Caco-2 (cell line): Measurements from ENCODE around the gene GOLGA5. TPM values are rescaled to one million over a fixed set of nuclear protein-coding genes. Genes with fewer than 3 reads are reported as not detected.

Source experiments
- BruUV-seq: library from RNA; stranded (reverse); fragments of 400-500 nt; replicated peaks from 2 replicates; lab custom pipeline; 2021; lab: Mats Ljungman, UMichigan
- CTCF ChIA-PET: fragments of 300-600 bp; sonication (Branson Sonifier 250); formaldehyde crosslinking; loops from one replicate; lab custom pipeline; 2022; ENCODE audit warnings: antibody characterized with exemption; lab: Charles Lee
- POLR2A ChIA-PET: fragments of 300-600 bp; sonication (Branson Sonifier 250); formaldehyde crosslinking; loops from one replicate; lab custom pipeline; 2022; ENCODE audit warnings: antibody characterized with exemption; lab: Charles Lee
- DNase-seq, 2 experiments: peaks; one replicate each; pipeline versions ENCODE4 v3.0.0 to v3.0.0-alpha.2; 2020 to 2022
- H3K27me3 ChIP-seq: replicated peaks from 2 replicates; pipeline ENCODE4 v1.6.0; 2011; ENCODE audit warnings: low read length; ENCODE audit not compliant: control insufficient read depth, insufficient read depth
- H3K36me3 ChIP-seq: 2 replicates; pipeline ENCODE4 v1.5.1; 2011; ENCODE audit warnings: low read length; ENCODE audit not compliant: control insufficient read depth, insufficient read depth
- H3K4me1 ChIP-seq: fragments of 250-450 bp; sonication (Bioruptor Pico); 2 replicates; pipeline ENCODE4 v1.5.1; 2020; ENCODE audit warnings: mild to moderate bottlenecking
- H3K4me3 ChIP-seq: 2 replicates; pipeline ENCODE4 v1.5.1; 2011; ENCODE audit warnings: low read depth, mild to moderate bottlenecking, control low read depth, low read length
- H3K9me3 ChIP-seq: fragments of 250-450 bp; sonication (Bioruptor Pico); 2 replicates; pipeline ENCODE4 v1.5.1; 2020; ENCODE audit warnings: mild to moderate bottlenecking, moderate library complexity
- H3K27ac Mint-ChIP-seq: one replicate; pipeline ENCODE4 v1.8.0; 2022; ENCODE audit warnings: mixed read lengths; ENCODE audit not compliant: unreplicated experiment
- H3K27me3 Mint-ChIP-seq: one replicate; pipeline ENCODE4 v1.8.0; 2022; ENCODE audit warnings: mixed read lengths; ENCODE audit not compliant: insufficient read depth, unreplicated experiment
- H3K36me3 Mint-ChIP-seq: one replicate; pipeline ENCODE4 v1.8.0; 2022; ENCODE audit warnings: mild to moderate bottlenecking, mixed read lengths; ENCODE audit not compliant: insufficient read depth, unreplicated experiment
- H3K4me1 Mint-ChIP-seq: one replicate; pipeline ENCODE4 v1.8.0; 2022; ENCODE audit warnings: low read depth, mixed read lengths; ENCODE audit not compliant: unreplicated experiment
- H3K4me3 Mint-ChIP-seq: one replicate; pipeline ENCODE4 v1.8.0; 2022; ENCODE audit warnings: mild to moderate bottlenecking, moderate library complexity, mixed read lengths; ENCODE audit not compliant: unreplicated experiment
- H3K9me3 Mint-ChIP-seq: one replicate; pipeline ENCODE4 v1.8.0; 2022; ENCODE audit warnings: mixed read lengths; ENCODE audit not compliant: unreplicated experiment
- CTCF ChIP-seq, 2 experiments: fragments of 200-600 bp in 1 of 2; IDR thresholded peaks; 1 replicate in 1 of 2; 2 replicates in 1 of 2; pipeline versions ENCODE4 v1.5.1 to v1.8.0; 2011 to 2022; ENCODE audit warnings: antibody characterized with exemption in 1 of 2, control low read depth in 1 of 2, inconsistent platforms in 1 of 2, low read depth in 1 of 2, low read length in 1 of 2, mild to moderate bottlenecking in 1 of 2, moderate library complexity in 1 of 2; ENCODE audit not compliant: insufficient read depth in 1 of 2, severe bottlenecking in 1 of 2, unreplicated experiment in 1 of 2
- intact Hi-C: fragments of 100-400 bp; cut with micrococcal nuclease; formaldehyde crosslinking; loops from one replicate; pipeline ENCODE4 v1.10.0; 2022; ENCODE audit not compliant: unreplicated experiment
- total RNA-seq: library from RNA; stranded (reverse); gene quantifications from 2 replicates; pipeline ENCODE4 v1.2.3, GENCODE V29; 2022

GOLGA5 gene
- total RNA-seq, 1 experiment from 2014 or later = 33.1 TPM

GRCh38 chr14:92844204-92844603 lies 50.1 kb downstream of the GOLGA5 start:
- intact Hi-C loops = no loop called here
- BruUV-seq = no TSS peak

GRCh38 chr14:92846162-92846897 lies 52.2 kb downstream of the GOLGA5 start:
- TF ChIP-seq CTCF (IDR thresholded peaks at IDR 0.05; ENCODE audit: insufficient read depth in 1 of 2, low read depth in 1 of 2, low read length in 1 of 2, severe bottlenecking in 1 of 2, unreplicated experiment in 1 of 2) = no peak
- H3K27me3 Mint-ChIP-seq = no peaks in the 10 kb centered on the region
- H3K36me3 ChIP-seq = no peaks in the 10 kb centered on the region

More at GRCh38 chr14:92844204-92844603, 50.1 kb downstream of the GOLGA5 start:
- H3K4me3 ChIP-seq = no peak overlapping the region
- H3K4me3 Mint-ChIP-seq = no peak overlapping the region
- no peak overlapping the region for H3K27ac Mint-ChIP-seq
- H3K36me3 Mint-ChIP-seq = peaks cover 20% of the 10 kb centered on the region
- CTCF ChIA-PET = no interaction called here
- H3K27me3 Mint-ChIP-seq = no peaks in the 10 kb centered on the region
- no peaks in the 10 kb centered on the region for H3K4me1 ChIP-seq
- H3K9me3 ChIP-seq = no peaks in the 10 kb centered on the region
- no peaks in the 10 kb centered on the region for H3K9me3 Mint-ChIP-seq
- POLR2A ChIA-PET = no interaction called here
- peaks cover under 1% of the 10 kb centered on the region; the same call in 1 of the 2 replicates for H3K36me3 ChIP-seq
- no peak for DNase-seq
- H3K27me3 ChIP-seq = no peaks in the 10 kb centered on the region
- TF ChIP-seq CTCF (IDR thresholded peaks at IDR 0.05; ENCODE audit: insufficient read depth in 1 of 2, low read depth in 1 of 2, low read length in 1 of 2, severe bottlenecking in 1 of 2, unreplicated experiment in 1 of 2) = no peak
- H3K4me1 Mint-ChIP-seq = no peaks in the 10 kb centered on the region

GRCh38 chr14:92847278-92847677 lies 53.2 kb downstream of the GOLGA5 start:
- H3K4me1 ChIP-seq = no peaks in the 10 kb centered on the region
- no peaks in the 10 kb centered on the region for H3K9me3 ChIP-seq
- H3K4me1 Mint-ChIP-seq = no peaks in the 10 kb centered on the region
- no peak for TF ChIP-seq CTCF (IDR thresholded peaks at IDR 0.05; ENCODE audit: insufficient read depth in 1 of 2, low read depth in 1 of 2, low read length in 1 of 2, severe bottlenecking in 1 of 2, unreplicated experiment in 1 of 2)
- ChIA-PET CTCF (interaction anchor here (0.7 kb wide), 1 partner anchor 34 kb away, joined by 4 read pairs; no protein-coding TSS in a partner anchor), POLR2A (no interaction called here)
- no peak overlapping the region for H3K4me3 Mint-ChIP-seq
- no peak for DNase-seq
- intact Hi-C loops = no loop called here
- no peak overlapping the region for H3K27ac Mint-ChIP-seq
- peaks cover 5% of the 10 kb centered on the region for H3K36me3 Mint-ChIP-seq
- no peaks in the 10 kb centered on the region for H3K27me3 ChIP-seq
- peaks cover 2% of the 10 kb centered on the region for H3K27me3 Mint-ChIP-seq
- no peaks in the 10 kb centered on the region for H3K36me3 ChIP-seq
- no peaks in the 10 kb centered on the region for H3K9me3 Mint-ChIP-seq
- no TSS peak for BruUV-seq
- H3K4me3 ChIP-seq = no peak overlapping the region

More at GRCh38 chr14:92846162-92846897, 52.2 kb downstream of the GOLGA5 start:
- Mint-ChIP-seq H3K4me3 (no peak overlapping the region), H3K27ac (no peak overlapping the region), H3K4me1 (no peaks in the 10 kb centered on the region), H3K9me3 (no peaks in the 10 kb centered on the region), H3K36me3 (peaks cover 5% of the 10 kb centered on the region)
- intact Hi-C loops = no loop called here
- CTCF ChIA-PET = no interaction called here
- POLR2A ChIA-PET = no interaction called here
- no TSS peak for BruUV-seq
- no peak for DNase-seq
- Histone ChIP-seq H3K9me3 (no peaks in the 10 kb centered on the region), H3K27me3 (no peaks in the 10 kb centered on the region), H3K4me3 (no peak overlapping the region), H3K4me1 (no peaks in the 10 kb centered on the region)
